Activated CD8-positive, alpha-beta T cell treated with anti-CD3 and anti-CD28 coated beads for 36 hours (primary cell): ENCODE results near the gene TNFAIP8L1. TPM values are rescaled to one million over a fixed set of nuclear protein-coding genes. Genes with fewer than 3 reads are reported as not detected.

Experiments
- ATAC-seq: fragments of 200-7000 bp; cut with Tn5 transposase; one replicate; pipeline ENCODE4 v1.10.0; 2021; ENCODE audit warnings: mild to moderate bottlenecking, moderate library complexity
- CTCF ChIA-PET: fragments of 350-600 bp; sonication (Branson Sonifier 250); formaldehyde crosslinking; loops from one replicate; lab custom pipeline; 2021; ENCODE audit warnings: antibody characterized with exemption; lab: Charles Lee
- POLR2A ChIA-PET: fragments of 350-600 bp; sonication (Branson Sonifier 250); formaldehyde crosslinking; loops from one replicate; lab custom pipeline; 2021; ENCODE audit warnings: antibody characterized with exemption; lab: Charles Lee
- DNase-seq: peaks from one replicate; pipeline ENCODE4 v3.0.0-alpha.2; 2020
- H3K27ac Mint-ChIP-seq: one replicate; pipeline ENCODE4 v1.8.0; 2021; ENCODE audit warnings: mild to moderate bottlenecking, mixed read lengths
- H3K27me3 Mint-ChIP-seq: one replicate; pipeline ENCODE4 v1.8.0; 2021; ENCODE audit warnings: mixed read lengths
- H3K36me3 Mint-ChIP-seq: one replicate; pipeline ENCODE4 v1.8.0; 2021; ENCODE audit warnings: low read depth, mixed read lengths
- H3K4me1 Mint-ChIP-seq: one replicate; pipeline ENCODE4 v1.8.0; 2021; ENCODE audit warnings: low read depth, mixed read lengths
- H3K4me3 Mint-ChIP-seq: one replicate; pipeline ENCODE4 v1.8.0; 2021; ENCODE audit warnings: mild to moderate bottlenecking, moderate library complexity, mixed read lengths
- H3K9me3 Mint-ChIP-seq: one replicate; pipeline ENCODE4 v1.8.0; 2021; ENCODE audit warnings: mixed read lengths
- intact Hi-C: fragments of 100-400 bp; cut with micrococcal nuclease; formaldehyde crosslinking; loops from one replicate; pipeline ENCODE4 v1.10.0; 2022
- total RNA-seq, 2 experiments: library from RNA; stranded (reverse); gene quantifications; one replicate each; pipeline ENCODE4 v1.2.3, GENCODE V29; 2021
- TF ChIP-seq, protein P1 (sequence below): fragments of 200-600 bp; IDR thresholded peaks from one replicate; pipeline ENCODE4 v1.8.0; 2022; ENCODE audit warnings: antibody characterized with exemption, mild to moderate bottlenecking

TNFAIP8L1 gene
- total RNA-seq, 2 experiments from 2014 or later: 13.5 to 13.7 TPM

DNA sequence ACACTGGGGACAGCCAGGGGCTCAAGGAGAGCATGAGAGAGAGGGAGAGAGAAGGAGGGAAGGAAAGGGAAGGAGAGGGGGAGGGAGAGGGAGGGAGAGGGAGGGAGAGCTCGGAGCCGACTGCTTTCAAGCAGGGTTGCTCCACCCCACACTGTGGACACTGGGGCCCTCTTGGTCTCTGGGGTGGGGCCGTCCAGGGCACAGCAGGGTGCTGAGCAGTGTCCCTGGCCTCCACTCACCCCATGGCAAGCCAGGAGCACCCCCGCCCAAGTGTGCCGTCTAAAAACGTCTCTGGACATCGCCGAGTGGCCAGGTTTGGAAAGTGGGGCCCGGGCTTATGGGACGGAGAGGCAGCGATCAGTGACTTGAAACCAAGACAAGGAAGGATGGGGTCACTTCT, 63.4 kb downstream of the TNFAIP8L1 start:
- CTCF ChIA-PET: no interaction called here
- POLR2A ChIA-PET: no interaction called here
- Mint-ChIP-seq H3K27ac (no peak overlapping the region), H3K27me3 (no peaks in the 10 kb centered on the region), H3K4me3 (no peak overlapping the region), H3K36me3 (peaks cover 24% of the 10 kb centered on the region), H3K4me1 (no peaks in the 10 kb centered on the region), H3K9me3 (no peaks in the 10 kb centered on the region)
- intact Hi-C loops: no loop called here
- DNase-seq (no peak), ATAC-seq (no peak)
- TF ChIP-seq, protein P1, sequence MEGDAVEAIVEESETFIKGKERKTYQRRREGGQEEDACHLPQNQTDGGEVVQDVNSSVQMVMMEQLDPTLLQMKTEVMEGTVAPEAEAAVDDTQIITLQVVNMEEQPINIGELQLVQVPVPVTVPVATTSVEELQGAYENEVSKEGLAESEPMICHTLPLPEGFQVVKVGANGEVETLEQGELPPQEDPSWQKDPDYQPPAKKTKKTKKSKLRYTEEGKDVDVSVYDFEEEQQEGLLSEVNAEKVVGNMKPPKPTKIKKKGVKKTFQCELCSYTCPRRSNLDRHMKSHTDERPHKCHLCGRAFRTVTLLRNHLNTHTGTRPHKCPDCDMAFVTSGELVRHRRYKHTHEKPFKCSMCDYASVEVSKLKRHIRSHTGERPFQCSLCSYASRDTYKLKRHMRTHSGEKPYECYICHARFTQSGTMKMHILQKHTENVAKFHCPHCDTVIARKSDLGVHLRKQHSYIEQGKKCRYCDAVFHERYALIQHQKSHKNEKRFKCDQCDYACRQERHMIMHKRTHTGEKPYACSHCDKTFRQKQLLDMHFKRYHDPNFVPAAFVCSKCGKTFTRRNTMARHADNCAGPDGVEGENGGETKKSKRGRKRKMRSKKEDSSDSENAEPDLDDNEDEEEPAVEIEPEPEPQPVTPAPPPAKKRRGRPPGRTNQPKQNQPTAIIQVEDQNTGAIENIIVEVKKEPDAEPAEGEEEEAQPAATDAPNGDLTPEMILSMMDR: no peak

DNA sequence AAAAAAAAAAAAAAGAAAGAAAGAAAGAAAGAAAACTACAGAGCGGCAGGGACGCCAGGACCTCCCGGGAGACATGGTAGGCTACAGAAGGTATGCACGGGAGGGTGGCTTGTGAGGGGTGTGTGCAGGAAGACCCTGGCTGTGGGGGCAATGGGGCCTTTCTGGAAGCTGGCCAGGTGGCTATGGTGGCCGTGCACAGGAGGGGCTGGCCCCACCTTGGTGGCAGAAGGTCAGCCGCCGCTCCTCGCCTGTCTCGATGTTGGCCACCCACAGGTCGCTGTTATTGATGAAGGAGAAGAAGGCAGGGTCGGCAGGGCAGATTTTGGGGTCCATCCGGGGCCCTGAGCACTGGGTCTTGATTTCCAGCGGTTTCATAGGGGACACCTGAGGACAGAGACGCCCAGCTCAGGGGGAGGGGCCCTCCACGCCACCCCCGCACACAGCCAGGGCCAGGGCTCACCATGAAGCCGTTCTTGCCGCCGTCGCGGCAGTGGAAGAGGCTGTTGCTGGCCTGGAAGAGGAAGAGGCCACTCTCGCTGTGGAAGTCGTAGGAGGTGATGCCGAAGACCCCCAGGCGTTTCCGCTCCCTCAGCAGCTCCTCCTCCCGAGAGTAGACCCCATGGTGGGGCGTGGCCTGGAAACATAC, 64.5 kb downstream of the TNFAIP8L1 start:
- no peak overlapping the region for H3K27ac Mint-ChIP-seq
- no peak for DNase-seq
- ChIA-PET POLR2A (no interaction called here), CTCF (no interaction called here)
- no peak for ATAC-seq
- TF ChIP-seq, protein P1: no peak
- no peak overlapping the region for H3K4me3 Mint-ChIP-seq
- H3K36me3 Mint-ChIP-seq: peaks cover 21% of the 10 kb centered on the region
- H3K9me3 Mint-ChIP-seq: no peaks in the 10 kb centered on the region
- intact Hi-C loops: no loop called here
- peaks cover 2% of the 10 kb centered on the region for H3K4me1 Mint-ChIP-seq
- H3K27me3 Mint-ChIP-seq: no peaks in the 10 kb centered on the region

DNA sequence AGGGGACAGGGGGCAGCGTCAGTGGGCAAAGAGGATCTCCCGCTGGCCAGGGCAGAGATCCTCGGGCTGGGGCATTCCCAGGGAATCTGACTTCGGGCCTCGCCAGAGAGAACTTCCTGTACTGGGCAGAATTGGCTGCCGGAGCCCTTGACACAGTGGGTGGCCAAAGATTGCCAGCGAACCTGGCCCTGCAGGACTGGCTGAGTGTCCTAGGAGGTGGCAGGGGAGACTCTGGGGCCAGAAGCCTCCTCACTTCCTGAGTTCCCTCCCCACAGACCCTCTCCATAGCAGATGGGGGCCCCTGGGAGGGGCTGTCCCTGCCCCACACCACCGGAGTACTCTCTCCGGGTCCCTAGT, 65.0 kb downstream of the TNFAIP8L1 start:
- Mint-ChIP-seq H3K4me3 (no peak overlapping the region), H3K36me3 (peaks cover 21% of the 10 kb centered on the region), H3K27ac (no peak overlapping the region), H3K9me3 (no peaks in the 10 kb centered on the region), H3K27me3 (no peaks in the 10 kb centered on the region), H3K4me1 (peaks cover 5% of the 10 kb centered on the region)
- ChIA-PET CTCF (no interaction called here), POLR2A (no interaction called here)
- no peak for DNase-seq
- ATAC-seq: no peak
- TF ChIP-seq, protein P1: no peak
- intact Hi-C loops: no loop called here

Other genes starting within 250 kb of the TNFAIP8L1 start
- gene SH3GL1, start 239.0 kb upstream of the TNFAIP8L1 start, total RNA-seq: 10 to 100 TPM; 53.1 to 59.2 TPM
- gene CHAF1A, start 236.9 kb upstream of the TNFAIP8L1 start, total RNA-seq: 10 to 100 TPM; 78.3 to 80.5 TPM
- gene UBXN6, start 181.7 kb upstream of the TNFAIP8L1 start, total RNA-seq: 10 to 100 TPM; 35.8 to 36.5 TPM
- gene HDGFL2, start 167.2 kb upstream of the TNFAIP8L1 start, total RNA-seq: 10 to 100 TPM; 37.5 to 44.0 TPM
- gene PLIN4, start 121.0 kb upstream of the TNFAIP8L1 start, total RNA-seq: under 1 TPM in 1 of 2 experiments, not detected in 1; 0.05 TPM
- under 1 TPM in 1 of 2 experiments, not detected in 1; 0.27 TPM for gene PLIN5, start 104.3 kb upstream of the TNFAIP8L1 start, total RNA-seq
- gene LRG1, start 99.5 kb upstream of the TNFAIP8L1 start, total RNA-seq: under 1 TPM in 1 of 2 experiments, not detected in 1; 0.09 TPM
- gene SEMA6B, start 79.8 kb upstream of the TNFAIP8L1 start, total RNA-seq: not detected
- gene MYDGF, start 30.8 kb downstream of the TNFAIP8L1 start, total RNA-seq: 10 to 100 TPM; 58.3 to 62.1 TPM
- 10 to 100 TPM; 60.4 to 64.0 TPM for gene DPP9, start 84.3 kb downstream of the TNFAIP8L1 start, total RNA-seq
- gene FEM1A, start 152.2 kb downstream of the TNFAIP8L1 start, total RNA-seq: 10 to 100 TPM; 11.4 TPM
- 10 to 100 TPM; 17.4 to 17.5 TPM for gene TICAM1, start 192.2 kb downstream of the TNFAIP8L1 start, total RNA-seq
- 10 to 100 TPM; 15.5 to 23.5 TPM for gene PLIN3, start 228.2 kb downstream of the TNFAIP8L1 start, total RNA-seq